ENCODE results near the gene MTF2. TPM values are rescaled to one million over a fixed set of nuclear protein-coding genes. Genes with fewer than 3 reads are reported as not detected.
"Not testable (repeated sequence)": the region's sequence is repeated elsewhere in the genome, so short reads cannot be mapped to it uniquely, and the experiment has no call there.

The MTF2 gene
- total and polyA plus RNA-seq, 7 experiments from 2014 or later, result 35.3 to 77.9 (median 50.4) TPM

DNA sequence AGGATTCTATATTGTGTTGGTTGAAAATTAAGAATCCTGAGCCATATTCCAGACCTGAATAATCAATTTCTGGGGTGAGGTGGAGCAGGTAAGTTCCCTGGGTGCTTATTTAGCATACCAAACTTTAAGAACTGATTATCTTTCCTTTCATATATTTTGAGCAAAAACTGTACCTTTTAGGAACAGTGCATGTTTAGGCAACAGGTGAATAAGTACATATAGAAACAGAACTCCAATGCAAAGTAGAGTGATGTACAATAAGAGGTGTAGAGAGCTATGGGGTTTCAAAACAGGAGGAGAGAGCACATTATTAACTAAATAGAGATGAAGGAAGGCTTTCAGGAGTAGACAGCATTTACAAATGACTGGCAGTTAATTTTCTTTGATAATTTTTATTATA is 72.4 kb downstream of the MTF2 start:
- no peak for DNase-seq
- Mint-ChIP-seq H3K9me3 (peaks cover 0 to 2% (median 0%) of the 10 kb centered on the region in 11 donors), H3K36me3 (peaks cover 0 to 67% (median 39%) of the 10 kb centered on the region in 5 donors), H3K27ac (peak overlapping the region in 4 of 9 donors; percentile 0 to 71 (median 30)), H3K27me3 (no peaks in the 10 kb centered on the region), H3K4me1 (peaks cover 4 to 21% (median 6%) of the 10 kb centered on the region in 7 donors), H3K4me3 (no peak overlapping the region)
- ChIA-PET POLR2A (no interaction called here), CTCF (no interaction called here)
- H3K27me3 ChIP-seq (ENCODE audit: control insufficient read depth in 2 of 2, insufficient read depth in 2 of 2, low read length in 2 of 2), result no peaks in the 10 kb centered on the region
- H3K27ac ChIP-seq (ENCODE audit: low read depth, low read length), result no peak overlapping the region
- no peaks in the 10 kb centered on the region for H3K4me1 ChIP-seq (ENCODE audit: control insufficient read depth in 2 of 2, insufficient read depth in 2 of 2, low read length in 2 of 2)
- peaks cover 0 to 29% (median 3%) of the 10 kb centered on the region in 3 experiments for H3K36me3 ChIP-seq (ENCODE audit: control insufficient read depth in 2 of 3, insufficient read depth in 3 of 3, low read length in 3 of 3)
- no peak for ATAC-seq
- H3K4me3 ChIP-seq (ENCODE audit: low read length), result no peak overlapping the region
- no peaks in the 10 kb centered on the region for H3K9me3 ChIP-seq (ENCODE audit: control insufficient read depth in 2 of 3, low read length in 3 of 3)
- intact Hi-C loops (cut with micrococcal nuclease), result no loop called here

DNA sequence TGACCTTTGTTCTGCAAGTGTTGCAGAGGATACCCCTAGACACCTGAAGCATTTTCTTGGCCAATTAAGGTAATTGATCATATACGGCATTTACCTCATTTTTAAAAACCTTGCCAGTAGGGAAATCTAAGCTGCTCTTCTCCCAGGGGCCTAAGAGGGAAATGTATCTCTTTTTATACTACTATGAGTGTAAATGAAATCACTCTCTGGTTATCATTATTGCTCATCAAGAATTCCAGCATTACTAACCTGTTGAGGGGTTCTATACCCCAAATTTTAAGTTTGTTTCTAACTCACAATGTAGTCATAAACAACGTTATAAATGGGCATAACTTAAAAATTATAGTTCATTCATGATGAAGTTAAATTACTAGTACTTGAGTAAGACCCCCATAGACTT is 73.8 kb downstream of the MTF2 start:
- POLR2A ChIA-PET, result interaction anchor here (1.4 kb wide), 1 partner anchor 72 kb away, joined by 4 read pairs; no protein-coding TSS in a partner anchor
- Histone ChIP-seq H3K4me3 (ENCODE audit: low read length) (no peak overlapping the region), H3K27ac (ENCODE audit: low read depth, low read length) (no peak overlapping the region), H3K9me3 (ENCODE audit: control insufficient read depth in 2 of 3, low read length in 3 of 3) (no peaks in the 10 kb centered on the region), H3K36me3 (ENCODE audit: control insufficient read depth in 2 of 3, insufficient read depth in 3 of 3, low read length in 3 of 3) (peaks cover 4 to 35% (median 6%) of the 10 kb centered on the region in 3 experiments), H3K4me1 (ENCODE audit: control insufficient read depth in 2 of 2, insufficient read depth in 2 of 2, low read length in 2 of 2) (no peaks in the 10 kb centered on the region), H3K27me3 (ENCODE audit: control insufficient read depth in 2 of 2, insufficient read depth in 2 of 2, low read length in 2 of 2) (no peaks in the 10 kb centered on the region)
- CTCF ChIA-PET, result no interaction called here
- intact Hi-C loops (cut with micrococcal nuclease), result loop anchor here in 1 of 2 donors (2.0 kb wide), 1 partner anchor 18 kb away; no protein-coding TSS in a partner anchor
- Mint-ChIP-seq H3K27ac (peak overlapping the region in 4 of 9 donors; percentile 12 to 62 (median 28)), H3K4me3 (no peak overlapping the region), H3K4me1 (peaks cover 0 to 22% (median 6%) of the 10 kb centered on the region in 7 donors), H3K36me3 (peaks cover 0 to 56% (median 39%) of the 10 kb centered on the region in 5 donors), H3K27me3 (no peaks in the 10 kb centered on the region), H3K9me3 (no peaks in the 10 kb centered on the region)
- ATAC-seq, result no peak
- no peak for DNase-seq

DNA sequence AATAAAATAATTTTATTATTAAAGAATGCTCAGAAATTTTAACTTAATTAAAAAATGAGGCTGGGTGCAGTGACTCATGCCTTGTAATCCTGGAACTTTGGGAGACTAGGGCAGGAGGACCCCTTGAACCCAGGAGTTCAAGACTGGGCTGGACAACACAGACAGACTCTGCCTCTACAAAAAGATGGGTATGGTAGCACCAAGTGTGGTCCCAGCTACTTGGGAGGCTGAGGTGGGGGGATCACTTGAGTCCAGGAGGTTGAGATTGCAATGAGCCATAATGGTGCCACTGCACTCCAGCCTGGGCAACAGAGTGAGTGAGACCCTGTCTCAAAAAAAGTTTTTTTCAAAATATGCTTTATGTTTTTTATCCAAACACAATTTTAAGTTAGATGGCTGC is 75.8 kb downstream of the MTF2 start:
- no peak overlapping the region for H3K27ac ChIP-seq (ENCODE audit: low read depth, low read length)
- ChIA-PET POLR2A (interaction anchor here (0.7 to 1.4 kb wide), 2 partner anchors 16 to 60 kb away, joined by 3 to 7 read pairs; no protein-coding TSS in a partner anchor), CTCF (no interaction called here)
- Mint-ChIP-seq H3K4me3 (no peak overlapping the region), H3K4me1 (peaks cover 0 to 26% (median 6%) of the 10 kb centered on the region in 7 donors), H3K9me3 (no peaks in the 10 kb centered on the region), H3K36me3 (peaks cover 9 to 50% (median 35%) of the 10 kb centered on the region in 5 donors), H3K27ac (peak overlapping the region in 3 of 9 donors; percentile 7 to 78 (median 76)), H3K27me3 (no peaks in the 10 kb centered on the region)
- H3K4me3 ChIP-seq (ENCODE audit: low read length), result no peak overlapping the region
- H3K36me3 ChIP-seq (ENCODE audit: control insufficient read depth in 2 of 3, insufficient read depth in 3 of 3, low read length in 3 of 3), result peaks cover 11 to 36% (median 12%) of the 10 kb centered on the region in 3 experiments
- no peaks in the 10 kb centered on the region for H3K27me3 ChIP-seq (ENCODE audit: control insufficient read depth in 2 of 2, insufficient read depth in 2 of 2, low read length in 2 of 2)
- H3K9me3 ChIP-seq (ENCODE audit: control insufficient read depth in 2 of 3, low read length in 3 of 3), result no peaks in the 10 kb centered on the region
- DNase-seq (no peak), ATAC-seq (no peak)
- H3K4me1 ChIP-seq (ENCODE audit: control insufficient read depth in 2 of 2, insufficient read depth in 2 of 2, low read length in 2 of 2), result no peaks in the 10 kb centered on the region
- intact Hi-C loops (cut with micrococcal nuclease), result loop anchor here in 1 of 2 donors (2.0 kb wide), 1 partner anchor 24 kb away; no protein-coding TSS in a partner anchor

DNA sequence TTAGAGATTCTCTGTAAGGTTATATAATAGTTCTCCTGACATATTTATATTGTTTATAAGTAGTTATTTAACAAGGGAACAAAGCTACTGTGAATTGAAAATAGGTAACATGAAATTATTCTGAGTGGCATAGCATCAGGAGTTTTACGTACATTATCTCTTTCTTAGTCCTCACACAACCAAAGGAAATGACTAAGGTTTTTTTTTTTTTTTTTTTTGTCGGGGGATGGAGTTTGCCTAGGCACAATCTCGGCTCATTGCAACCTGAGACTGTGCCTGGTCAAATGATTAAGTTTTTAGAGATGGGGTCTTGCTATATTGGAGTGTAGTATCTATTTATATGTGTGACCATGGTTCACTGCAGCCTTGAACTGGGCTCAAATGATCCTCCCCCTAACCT is 76.3 kb downstream of the MTF2 start:
- DNase-seq (no peak), ATAC-seq (peak; percentile 31)
- peaks cover 11 to 37% (median 12%) of the 10 kb centered on the region in 3 experiments for H3K36me3 ChIP-seq (ENCODE audit: control insufficient read depth in 2 of 3, insufficient read depth in 3 of 3, low read length in 3 of 3)
- H3K27ac ChIP-seq (ENCODE audit: low read depth, low read length), result no peak overlapping the region
- Mint-ChIP-seq H3K9me3 (no peaks in the 10 kb centered on the region), H3K27ac (peak overlapping the region in 6 of 9 donors; percentile 7 to 85 (median 77)), H3K27me3 (no peaks in the 10 kb centered on the region), H3K4me1 (peaks cover 0 to 26% (median 9%) of the 10 kb centered on the region in 7 donors), H3K36me3 (peaks cover 9 to 46% (median 31%) of the 10 kb centered on the region in 5 donors), H3K4me3 (peak overlapping the region in 1 of 10 donors; percentile 7)
- intact Hi-C loops (cut with micrococcal nuclease), result loop anchor here in 1 of 2 donors (2.0 kb wide), 1 partner anchor 23 kb away; no protein-coding TSS in a partner anchor
- CTCF ChIA-PET, result no interaction called here
- no peaks in the 10 kb centered on the region for H3K9me3 ChIP-seq (ENCODE audit: control insufficient read depth in 2 of 3, low read length in 3 of 3)
- no peak overlapping the region for H3K4me3 ChIP-seq (ENCODE audit: low read length)
- POLR2A ChIA-PET, result interaction anchor here (0.6 to 0.7 kb wide), 2 partner anchors 31 to 60 kb away, joined by 3 to 7 read pairs; no protein-coding TSS in a partner anchor
- H3K4me1 ChIP-seq (ENCODE audit: control insufficient read depth in 2 of 2, insufficient read depth in 2 of 2, low read length in 2 of 2), result no peaks in the 10 kb centered on the region
- no peaks in the 10 kb centered on the region for H3K27me3 ChIP-seq (ENCODE audit: control insufficient read depth in 2 of 2, insufficient read depth in 2 of 2, low read length in 2 of 2)

DNA sequence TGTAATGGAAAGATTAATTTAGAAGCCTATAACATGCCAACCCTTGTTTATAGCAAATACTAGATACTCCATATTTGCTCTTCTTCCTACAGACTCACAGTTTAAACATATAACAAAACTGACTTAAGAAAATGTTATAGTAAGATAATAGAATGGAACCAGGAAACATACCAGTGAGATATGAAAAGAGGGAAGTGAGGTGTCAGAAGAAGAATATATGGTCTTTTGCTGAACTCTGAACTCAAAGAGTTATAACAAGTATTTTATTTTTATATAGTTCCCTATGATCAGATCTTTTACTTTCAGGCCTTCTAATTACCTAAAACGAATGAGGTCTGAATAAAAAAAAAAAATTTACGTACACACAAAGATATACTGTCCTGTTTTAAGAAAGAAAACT is 80.3 kb downstream of the MTF2 start:
- Histone ChIP-seq H3K36me3 (ENCODE audit: control insufficient read depth in 2 of 3, insufficient read depth in 3 of 3, low read length in 3 of 3) (peaks cover 9 to 31% (median 11%) of the 10 kb centered on the region in 3 experiments), H3K4me1 (ENCODE audit: control insufficient read depth in 2 of 2, insufficient read depth in 2 of 2, low read length in 2 of 2) (no peaks in the 10 kb centered on the region), H3K27ac (ENCODE audit: low read depth, low read length) (no peak overlapping the region), H3K4me3 (ENCODE audit: low read length) (no peak overlapping the region), H3K27me3 (ENCODE audit: control insufficient read depth in 2 of 2, insufficient read depth in 2 of 2, low read length in 2 of 2) (no peaks in the 10 kb centered on the region), H3K9me3 (ENCODE audit: control insufficient read depth in 2 of 3, low read length in 3 of 3) (no peaks in the 10 kb centered on the region)
- POLR2A ChIA-PET, result no interaction called here
- Mint-ChIP-seq H3K9me3 (no peaks in the 10 kb centered on the region), H3K27ac (peak overlapping the region in 1 of 9 donors; percentile 61), H3K36me3 (peaks cover 9 to 39% (median 26%) of the 10 kb centered on the region in 5 donors), H3K4me3 (no peak overlapping the region), H3K4me1 (peaks cover 6 to 39% (median 29%) of the 10 kb centered on the region in 7 donors), H3K27me3 (no peaks in the 10 kb centered on the region)
- intact Hi-C loops (cut with micrococcal nuclease), result no loop called here
- DNase-seq, result no peak
- no peak for ATAC-seq
- CTCF ChIA-PET, result interaction anchor here (1.2 kb wide), 1 partner anchor 9 kb away, joined by 5 read pairs; no protein-coding TSS in a partner anchor

DNA sequence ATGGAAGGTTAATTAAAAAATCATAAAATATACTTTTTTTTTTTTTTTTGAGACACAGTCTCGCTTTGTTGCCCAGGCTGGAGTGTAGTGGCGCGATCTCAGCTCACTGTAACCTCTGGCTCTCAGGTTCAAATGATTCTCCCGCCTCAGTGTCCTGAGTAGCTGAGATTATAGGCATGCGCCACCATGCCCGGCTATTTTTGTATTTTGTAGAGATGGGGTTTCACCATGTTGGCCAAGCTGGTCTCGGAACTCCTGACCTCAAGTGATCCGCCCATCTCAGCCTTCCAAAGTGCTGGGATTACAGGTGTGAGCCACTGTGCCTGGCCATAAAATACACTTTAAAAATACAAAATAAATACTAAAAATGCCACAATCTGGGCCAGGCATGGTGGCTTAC is 84.2 kb downstream of the MTF2 start:
- H3K36me3 ChIP-seq (ENCODE audit: control insufficient read depth in 2 of 3, insufficient read depth in 3 of 3, low read length in 3 of 3), result peaks cover 3 to 14% (median 7%) of the 10 kb centered on the region in 3 experiments
- ATAC-seq; CTCF ChIA-PET; H3K27me3 Mint-ChIP-seq; H3K4me1 ChIP-seq (ENCODE audit: control insufficient read depth in 2 of 2, insufficient read depth in 2 of 2, low read length in 2 of 2); DNase-seq; H3K27me3 ChIP-seq (ENCODE audit: control insufficient read depth in 2 of 2, insufficient read depth in 2 of 2, low read length in 2 of 2); H3K4me3 Mint-ChIP-seq; H3K27ac Mint-ChIP-seq; H3K4me3 ChIP-seq (ENCODE audit: low read length); H3K27ac ChIP-seq (ENCODE audit: low read depth, low read length); intact Hi-C loops (cut with micrococcal nuclease); H3K9me3 ChIP-seq (ENCODE audit: control insufficient read depth in 2 of 3, low read length in 3 of 3); POLR2A ChIA-PET: not testable (repeated sequence)
- Mint-ChIP-seq H3K9me3 (peaks cover 0 to 17% (median 4%) of the 10 kb centered on the region in 11 donors), H3K4me1 (peaks cover 30 to 58% (median 48%) of the 10 kb centered on the region in 7 donors), H3K36me3 (peaks cover 17 to 47% (median 38%) of the 10 kb centered on the region in 5 donors)
